Activated T-cell treated with anti-CD3 and anti-CD28 coated beads for 24 hours (primary cell): ENCODE results near the gene CHAC1.

Experiments
- DNase-seq: peaks from one replicate; pipeline ENCODE4 v3.0.0-alpha.2; 2020; ENCODE audit warnings: low read depth

CHAC1 gene

DNA sequence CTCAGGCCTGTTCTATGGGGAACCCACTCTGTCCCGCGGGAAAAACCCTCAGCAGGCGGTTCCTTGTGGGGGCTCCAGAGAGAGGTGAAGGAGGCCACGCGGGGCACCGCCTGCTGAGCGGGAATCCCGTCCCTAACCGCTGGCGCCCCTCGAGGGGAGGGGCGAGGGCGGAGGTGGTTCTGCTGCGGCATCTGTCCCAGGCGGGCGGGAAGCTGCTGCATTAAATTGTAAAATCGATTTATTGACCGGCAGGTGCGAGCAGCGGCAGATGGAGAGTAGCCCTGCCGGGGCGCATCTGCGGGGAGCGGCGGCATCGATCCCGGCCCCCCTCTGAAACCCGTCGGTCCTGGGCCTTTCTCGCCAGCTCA, 27.8 kb upstream of the CHAC1 start:
- DNase-seq, result no peak

DNA sequence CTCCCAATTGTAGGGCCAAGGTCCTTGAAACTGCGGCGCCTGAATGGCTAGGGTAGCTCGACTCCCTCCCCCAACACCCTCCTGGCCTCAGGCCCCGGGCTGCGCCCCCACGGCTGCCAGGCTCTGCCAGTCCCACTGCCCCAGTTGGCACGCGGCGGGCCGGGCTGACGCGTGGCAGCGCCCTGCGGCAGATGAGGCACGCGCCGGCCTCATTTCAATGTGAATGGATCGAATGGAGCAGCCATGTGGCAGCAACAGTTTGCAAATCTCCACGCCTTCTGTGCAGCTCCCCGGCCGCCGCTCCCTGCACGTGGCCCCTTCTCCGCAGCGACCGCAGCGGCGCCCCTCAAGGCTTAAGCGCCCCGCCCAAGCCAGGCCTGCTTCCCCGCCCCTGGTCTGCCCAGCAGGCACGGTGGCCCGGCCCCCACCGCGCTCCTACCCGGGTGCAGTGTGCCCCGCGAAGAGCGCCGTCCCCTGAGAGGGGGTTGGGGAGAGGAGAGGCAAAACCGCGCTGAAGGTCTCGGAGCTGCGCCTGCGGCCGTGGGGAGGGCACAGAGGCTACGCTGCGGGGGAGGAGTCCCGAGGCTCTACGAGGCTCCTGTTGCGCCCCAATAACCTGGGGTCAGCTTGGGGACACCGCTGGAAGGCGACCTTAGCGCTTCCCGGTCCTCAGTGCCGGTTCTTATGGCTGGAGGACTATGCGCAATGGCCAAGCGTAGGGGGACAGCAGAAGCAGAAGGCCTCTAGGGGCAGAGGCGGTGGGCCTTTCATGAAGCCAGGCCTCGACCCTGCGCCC, 27.2 kb upstream of the CHAC1 start:
- DNase-seq, result no peak

DNA sequence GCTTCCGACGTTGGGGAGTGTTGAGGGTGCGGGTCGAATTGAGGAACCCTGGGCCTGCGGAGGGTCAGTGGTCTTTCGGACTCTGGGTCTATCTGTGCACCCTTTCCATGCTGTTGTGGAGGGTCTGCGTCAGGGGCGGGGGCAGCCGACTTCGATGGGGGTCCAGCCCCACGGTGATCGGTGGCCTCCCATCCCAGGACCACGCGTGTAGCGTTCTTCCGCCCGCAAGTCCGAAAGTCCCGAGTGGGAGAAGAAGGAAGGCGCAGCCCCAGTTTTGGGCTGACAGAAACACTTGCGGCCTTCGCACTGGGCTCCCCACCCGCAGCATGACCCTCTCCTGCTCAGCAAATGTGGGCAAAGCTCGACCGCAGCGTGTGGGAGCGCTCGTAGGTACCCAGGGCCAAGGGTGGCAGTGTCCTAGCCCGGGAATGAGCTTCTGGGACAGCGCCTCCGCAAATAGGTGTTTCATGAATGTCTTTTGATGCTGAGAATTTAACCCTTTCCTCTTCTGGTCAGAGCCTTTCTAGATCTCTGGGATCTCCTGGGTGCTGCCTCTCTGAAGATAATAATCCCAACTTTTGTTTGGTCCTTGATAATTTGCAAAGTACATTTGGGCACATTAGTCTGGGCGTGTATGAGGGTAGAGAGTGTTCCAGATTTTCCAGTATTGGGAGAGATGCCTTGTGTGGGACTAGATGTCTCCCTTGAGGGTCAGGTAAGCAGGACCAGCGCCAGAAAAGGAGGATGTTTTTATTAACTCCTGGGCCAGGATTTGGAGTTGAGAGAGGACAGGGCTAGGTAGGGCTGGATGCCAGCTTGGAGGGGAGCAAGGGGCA, 26.4 kb upstream of the CHAC1 start:
- no peak for DNase-seq

DNA sequence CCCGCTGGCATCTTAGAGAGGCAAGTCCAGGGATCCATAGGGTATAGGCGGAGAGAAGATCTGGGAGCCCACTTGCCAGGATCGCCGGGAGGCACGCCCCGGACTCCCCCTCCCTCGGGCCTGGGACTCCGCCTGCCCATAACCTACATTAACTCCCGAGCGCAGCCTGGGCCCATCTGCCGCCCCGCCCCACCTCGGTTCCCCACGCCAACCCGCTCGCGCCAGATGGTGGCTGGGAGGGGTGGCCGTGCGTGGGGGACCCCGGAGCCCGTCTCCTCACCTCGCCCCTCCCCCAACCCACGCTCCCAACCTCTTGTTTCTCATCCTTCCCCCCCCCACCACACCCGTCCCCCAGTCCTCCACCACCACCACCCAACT, 25.8 kb upstream of the CHAC1 start:
- no peak for DNase-seq

DNA sequence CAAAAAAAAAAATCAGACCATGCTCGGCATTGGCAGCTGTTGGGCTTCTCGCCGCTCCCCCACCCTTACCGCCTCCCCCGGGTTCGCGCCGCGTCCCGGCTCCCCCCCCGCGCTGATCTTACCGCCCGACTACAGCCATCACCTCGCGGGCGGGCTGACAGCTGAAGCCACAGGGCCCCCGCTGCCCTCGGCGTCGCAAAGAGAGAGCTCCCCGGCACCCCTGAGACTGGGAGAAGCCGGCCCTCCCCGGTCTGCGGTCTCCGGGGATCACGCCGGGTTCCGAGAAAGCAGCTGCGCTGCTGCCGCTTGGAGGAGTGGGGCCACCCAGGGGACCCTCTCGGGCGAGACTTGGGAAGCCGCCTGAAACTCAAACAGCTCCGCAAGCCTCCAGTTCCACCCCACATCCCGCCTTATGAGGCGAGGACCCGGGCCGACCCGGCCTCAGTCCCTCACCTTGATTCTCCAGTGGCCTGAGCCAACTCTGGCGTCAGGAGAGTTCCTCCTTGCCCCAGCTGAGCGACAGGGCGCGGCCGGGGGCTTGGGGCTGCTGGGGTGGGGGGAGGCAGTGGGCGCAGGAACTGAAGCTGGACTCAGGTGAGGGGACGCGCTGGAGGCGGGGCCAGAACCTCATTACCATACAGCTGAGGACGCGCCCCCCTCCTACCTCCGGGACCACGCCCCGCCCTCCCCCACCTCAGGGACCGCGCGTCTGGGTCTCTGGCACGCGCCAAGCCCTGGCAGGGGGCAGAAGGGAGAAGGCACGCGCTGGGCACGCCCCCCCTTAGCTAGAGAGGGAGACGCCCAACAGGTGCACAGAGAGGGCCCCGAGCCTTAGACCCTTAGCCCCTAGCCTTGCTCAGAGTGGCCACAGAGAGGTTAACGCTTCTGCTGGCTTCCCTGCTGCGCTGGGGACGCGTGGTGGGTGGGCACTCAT, 25.1 kb upstream of the CHAC1 start:
- no peak for DNase-seq

DNA sequence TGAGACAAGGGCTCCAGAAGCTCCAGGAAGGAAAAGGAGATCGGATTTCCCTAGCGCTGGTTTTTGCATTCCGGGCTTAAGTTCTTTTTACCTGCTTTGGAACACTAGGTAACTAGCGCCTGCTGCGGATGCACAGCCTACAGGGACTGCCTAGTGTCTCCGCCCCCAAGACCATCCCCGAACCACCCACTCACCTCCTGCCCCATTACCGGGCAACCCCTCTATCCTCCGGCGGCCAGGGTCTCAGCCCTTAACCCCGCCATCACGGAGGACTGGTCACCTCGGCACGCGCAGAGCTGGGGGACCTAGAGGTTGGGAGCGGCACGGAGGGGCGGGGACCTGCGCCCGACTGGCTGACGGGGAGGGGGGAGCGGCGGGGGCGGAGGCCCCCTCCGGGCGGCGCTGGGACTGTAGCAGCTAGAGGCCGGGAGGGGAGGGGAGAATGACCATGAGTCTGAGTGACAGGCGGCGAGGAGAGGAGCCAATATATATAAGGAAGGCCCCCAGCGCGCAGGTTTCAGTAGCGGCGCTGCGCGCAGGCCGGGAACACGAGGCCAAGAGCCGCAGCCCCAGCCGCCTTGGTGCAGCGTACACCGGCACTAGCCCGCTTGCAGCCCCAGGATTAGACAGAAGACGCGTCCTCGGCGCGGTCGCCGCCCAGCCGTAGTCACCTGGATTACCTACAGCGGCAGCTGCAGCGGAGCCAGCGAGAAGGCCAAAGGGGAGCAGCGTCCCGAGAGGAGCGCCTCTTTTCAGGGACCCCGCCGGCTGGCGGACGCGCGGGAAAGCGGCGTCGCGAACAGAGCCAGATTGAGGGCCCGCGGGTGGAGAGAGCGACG, 24.2 kb upstream of the CHAC1 start, which contains the start of gene DLL4:
DLL4 (plus strand) TSS at position 520 of the 839 bp plus-strand sequence. CDS start 329 bp downstream, outside the sequence.
- DNase-seq, result no peak

DNA sequence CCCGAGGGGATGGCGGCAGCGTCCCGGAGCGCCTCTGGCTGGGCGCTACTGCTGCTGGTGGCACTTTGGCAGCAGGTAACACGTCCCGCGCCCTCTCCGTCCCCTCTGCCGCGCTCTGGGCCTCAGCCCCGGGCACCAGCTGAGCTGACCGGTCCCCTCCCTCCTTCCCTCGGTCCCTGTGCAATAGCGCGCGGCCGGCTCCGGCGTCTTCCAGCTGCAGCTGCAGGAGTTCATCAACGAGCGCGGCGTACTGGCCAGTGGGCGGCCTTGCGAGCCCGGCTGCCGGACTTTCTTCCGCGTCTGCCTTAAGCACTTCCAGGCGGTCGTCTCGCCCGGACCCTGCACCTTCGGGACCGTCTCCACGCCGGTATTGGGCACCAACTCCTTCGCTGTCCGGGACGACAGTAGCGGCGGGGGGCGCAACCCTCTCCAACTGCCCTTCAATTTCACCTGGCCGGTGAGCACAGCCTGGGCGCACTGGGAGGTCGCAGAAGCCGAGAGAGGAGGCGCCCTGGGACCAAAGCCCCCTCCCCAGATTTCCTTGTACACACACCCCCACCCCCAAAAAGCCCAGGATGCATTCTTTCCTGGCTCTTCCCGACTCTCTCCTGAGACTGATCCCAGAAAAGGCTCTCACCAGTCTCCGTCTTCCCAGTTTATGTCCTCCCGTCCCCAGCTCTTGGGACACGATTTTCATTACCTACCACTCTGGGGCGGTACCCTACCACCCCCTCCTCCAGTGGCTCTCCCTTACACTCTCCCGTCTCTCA, 23.4 kb upstream of the CHAC1 start:
- DNase-seq, result no peak

DNA sequence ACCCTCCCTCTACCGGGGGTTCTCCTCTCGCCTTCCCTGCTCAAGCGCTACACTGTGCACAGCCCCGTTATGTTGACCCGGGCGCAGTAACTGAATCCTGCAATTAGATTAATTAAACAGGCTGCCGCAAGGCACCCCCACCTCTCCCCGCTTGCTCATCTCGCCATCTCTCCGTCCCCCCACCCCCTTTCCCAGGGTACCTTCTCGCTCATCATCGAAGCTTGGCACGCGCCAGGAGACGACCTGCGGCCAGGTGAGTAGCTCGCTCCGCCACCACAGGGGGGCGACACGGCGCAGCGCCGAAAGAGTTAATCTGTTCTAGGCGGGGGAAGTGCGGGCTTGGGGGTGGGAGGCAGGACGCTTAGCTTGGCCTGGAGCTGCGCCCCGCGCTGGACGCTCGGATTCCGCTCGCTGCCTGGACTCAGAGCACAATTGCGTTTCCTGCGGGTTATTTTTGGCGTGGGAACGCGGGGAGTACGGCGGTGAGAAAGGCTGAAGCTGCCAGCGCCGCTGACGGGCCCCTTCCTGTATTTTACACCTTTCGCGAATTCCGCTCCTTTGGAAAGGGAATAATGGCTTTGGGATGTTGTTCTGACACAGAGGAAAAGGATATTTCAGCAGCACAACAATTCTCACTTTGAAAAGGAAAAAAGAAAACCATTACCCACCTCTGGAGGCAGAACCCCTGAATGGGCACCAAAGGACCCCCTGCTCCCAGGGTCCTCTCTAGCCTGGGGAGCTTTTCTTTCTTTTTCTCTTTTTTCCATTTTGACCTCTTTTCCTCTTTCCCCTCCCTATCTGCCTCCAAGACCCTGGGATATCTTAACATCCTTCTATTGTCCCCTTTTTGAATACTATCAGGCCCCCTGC, 22.6 kb upstream of the CHAC1 start:
- DNase-seq, result no peak

DNA sequence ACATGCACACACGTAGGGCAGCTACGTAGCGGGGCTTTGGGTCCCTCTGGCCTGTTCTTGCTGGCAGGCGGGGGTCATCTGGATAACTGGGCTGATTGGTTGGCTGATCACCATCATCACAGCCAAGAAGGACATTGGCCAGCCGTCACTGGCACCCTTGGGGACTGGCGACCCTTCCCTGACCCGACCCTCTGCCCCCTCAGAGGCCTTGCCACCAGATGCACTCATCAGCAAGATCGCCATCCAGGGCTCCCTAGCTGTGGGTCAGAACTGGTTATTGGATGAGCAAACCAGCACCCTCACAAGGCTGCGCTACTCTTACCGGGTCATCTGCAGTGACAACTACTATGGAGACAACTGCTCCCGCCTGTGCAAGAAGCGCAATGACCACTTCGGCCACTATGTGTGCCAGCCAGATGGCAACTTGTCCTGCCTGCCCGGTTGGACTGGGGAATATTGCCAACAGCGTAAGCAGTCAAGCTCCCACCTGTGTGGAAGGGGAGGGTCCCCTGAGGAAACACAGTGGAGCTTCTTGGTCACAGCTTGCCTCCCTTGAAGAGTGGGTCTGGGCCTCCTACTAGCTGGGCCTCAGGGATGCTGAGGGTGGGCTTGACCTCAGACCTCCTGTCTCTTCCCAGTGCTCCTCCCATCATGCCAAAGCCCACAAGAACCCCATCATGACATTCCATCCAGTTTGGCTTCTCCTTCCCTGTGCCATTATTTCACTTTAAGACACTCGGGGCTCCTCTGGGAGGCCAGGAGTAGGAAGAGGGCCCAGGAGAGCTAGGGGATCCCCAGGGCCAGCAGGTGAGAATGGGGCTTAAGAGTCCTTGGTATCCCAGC, 21.8 kb upstream of the CHAC1 start:
- no peak for DNase-seq

DNA sequence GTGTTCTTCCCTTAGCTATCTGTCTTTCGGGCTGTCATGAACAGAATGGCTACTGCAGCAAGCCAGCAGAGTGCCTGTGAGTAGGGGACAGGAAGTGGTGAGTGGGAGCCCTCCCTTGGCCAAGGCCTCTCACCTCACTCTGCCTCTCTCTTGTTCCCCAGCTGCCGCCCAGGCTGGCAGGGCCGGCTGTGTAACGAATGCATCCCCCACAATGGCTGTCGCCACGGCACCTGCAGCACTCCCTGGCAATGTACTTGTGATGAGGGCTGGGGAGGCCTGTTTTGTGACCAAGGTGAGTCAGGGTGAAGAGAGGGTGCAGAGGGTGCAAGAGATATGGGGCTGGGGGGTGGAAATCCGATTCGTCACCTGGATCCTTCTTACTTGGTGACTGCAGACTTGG, 21.1 kb upstream of the CHAC1 start:
- no peak for DNase-seq

DNA sequence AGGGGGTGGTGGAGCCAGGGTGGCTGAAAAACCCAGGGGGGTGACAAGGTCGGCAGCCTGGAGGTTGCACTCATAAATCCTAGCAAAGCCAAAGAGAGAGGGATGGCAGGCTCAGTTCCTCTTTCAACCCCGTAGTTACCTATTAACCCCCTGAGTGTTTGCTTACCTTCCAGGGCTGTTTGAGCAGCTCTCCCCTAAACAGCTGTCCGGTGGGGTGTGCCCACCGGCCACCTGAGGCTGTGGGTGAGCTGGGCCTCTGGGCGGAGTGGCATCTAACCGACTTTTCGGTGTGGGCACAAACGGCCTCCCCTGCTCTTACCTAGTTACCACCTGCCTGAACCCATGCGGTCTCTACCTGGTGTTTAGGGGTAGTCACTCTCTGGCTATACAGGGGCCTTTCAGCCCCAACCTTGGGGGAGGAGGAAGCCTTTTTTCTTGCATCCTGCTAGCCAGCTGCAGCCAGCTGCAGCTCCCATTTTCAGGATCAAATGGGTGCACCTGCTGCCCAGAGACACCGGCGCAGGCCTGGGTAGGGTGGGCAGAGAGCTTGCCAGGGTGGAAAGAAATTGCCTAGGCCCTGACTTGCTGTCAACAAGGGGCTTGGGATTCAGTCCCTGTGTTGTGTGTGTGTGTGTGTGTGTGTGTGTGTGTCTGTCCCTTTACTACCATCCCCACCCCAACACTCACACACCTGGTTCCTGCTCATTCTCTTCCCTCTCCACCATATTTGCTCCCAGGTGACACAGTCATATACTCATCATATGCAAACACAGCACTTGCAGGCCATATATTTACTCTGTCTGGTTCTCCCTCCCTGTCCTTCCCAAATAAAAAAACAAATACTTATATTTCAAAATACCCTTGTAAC, 20.4 kb upstream of the CHAC1 start:
- no peak for DNase-seq

DNA sequence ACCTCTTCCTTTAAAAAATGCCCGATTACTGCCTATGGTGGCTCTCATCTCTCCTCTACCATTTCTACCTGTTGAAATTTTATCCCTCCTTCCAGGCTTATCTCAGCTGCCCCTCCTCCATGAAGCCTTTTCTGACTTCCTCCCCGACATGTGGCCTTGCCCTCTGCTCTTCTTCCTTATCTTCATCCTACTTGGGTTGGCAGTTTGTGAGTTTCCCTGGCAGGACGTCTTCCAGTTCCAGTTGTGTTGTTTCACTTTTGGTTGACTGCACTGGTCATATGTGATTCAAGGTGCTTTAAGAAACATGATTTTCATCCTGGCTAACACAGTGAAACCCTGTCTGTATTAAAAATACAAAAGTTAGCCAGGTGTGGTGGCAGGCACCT, 19.8 kb upstream of the CHAC1 start:
- no peak for DNase-seq

DNA sequence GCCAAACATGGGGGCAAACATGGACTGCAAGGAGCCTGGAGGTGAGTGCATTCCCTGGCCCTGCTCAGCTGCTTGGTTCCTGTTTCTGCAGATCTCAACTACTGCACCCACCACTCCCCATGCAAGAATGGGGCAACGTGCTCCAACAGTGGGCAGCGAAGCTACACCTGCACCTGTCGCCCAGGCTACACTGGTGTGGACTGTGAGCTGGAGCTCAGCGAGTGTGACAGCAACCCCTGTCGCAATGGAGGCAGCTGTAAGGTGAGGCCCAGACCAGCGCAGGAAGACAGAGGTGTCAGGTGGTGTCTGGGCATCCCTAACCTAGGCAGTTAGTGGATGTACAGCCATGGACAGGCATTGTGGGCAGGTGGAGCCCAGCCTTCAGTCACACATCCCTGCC, 18.8 kb upstream of the CHAC1 start:
- DNase-seq, result no peak

DNA sequence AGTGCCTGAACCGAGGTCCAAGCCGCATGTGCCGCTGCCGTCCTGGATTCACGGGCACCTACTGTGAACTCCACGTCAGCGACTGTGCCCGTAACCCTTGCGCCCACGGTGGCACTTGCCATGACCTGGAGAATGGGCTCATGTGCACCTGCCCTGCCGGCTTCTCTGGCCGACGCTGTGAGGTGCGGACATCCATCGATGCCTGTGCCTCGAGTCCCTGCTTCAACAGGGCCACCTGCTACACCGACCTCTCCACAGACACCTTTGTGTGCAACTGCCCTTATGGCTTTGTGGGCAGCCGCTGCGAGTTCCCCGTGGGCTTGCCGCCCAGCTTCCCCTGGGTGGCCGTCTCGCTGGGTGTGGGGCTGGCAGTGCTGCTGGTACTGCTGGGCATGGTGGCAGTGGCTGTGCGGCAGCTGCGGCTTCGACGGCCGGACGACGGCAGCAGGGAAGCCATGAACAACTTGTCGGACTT, 17.0 kb upstream of the CHAC1 start:
- no peak for DNase-seq

DNA sequence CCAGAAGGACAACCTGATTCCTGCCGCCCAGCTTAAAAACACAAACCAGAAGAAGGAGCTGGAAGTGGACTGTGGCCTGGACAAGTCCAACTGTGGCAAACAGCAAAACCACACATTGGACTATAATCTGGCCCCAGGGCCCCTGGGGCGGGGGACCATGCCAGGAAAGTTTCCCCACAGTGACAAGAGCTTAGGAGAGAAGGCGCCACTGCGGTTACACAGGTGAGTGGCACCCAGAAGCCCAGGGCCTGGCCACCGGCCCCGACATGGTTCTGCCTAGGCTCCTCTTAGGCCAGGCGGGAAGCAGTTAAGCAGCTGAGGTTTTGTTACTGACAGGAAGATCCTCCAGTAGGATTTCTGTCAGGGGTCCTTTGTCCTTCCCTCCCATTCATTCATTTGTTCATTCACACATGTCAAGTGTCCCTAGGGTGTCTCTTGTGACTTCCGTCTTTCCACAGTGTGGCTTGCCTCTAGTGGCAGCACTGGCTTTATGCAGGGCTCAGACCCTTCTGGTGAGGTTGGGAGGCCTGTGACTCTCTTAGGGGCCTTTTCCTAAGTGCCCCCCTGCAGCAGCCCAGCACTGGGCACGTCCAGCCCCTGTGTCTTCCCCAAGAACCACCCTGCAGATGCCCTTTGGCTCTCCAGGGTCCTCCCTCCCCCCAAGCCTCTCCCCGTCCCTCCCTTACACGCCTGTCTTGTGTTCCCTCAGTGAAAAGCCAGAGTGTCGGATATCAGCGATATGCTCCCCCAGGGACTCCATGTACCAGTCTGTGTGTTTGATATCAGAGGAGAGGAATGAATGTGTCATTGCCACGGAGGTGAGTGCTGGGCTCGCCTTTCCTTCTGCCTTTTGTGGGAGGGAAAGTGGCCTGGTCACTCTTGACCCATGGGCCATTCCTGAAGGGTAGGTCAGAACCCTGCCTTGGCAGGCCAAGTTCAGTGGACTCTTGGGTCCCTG, 16.3 kb upstream of the CHAC1 start:
- no peak for DNase-seq

DNA sequence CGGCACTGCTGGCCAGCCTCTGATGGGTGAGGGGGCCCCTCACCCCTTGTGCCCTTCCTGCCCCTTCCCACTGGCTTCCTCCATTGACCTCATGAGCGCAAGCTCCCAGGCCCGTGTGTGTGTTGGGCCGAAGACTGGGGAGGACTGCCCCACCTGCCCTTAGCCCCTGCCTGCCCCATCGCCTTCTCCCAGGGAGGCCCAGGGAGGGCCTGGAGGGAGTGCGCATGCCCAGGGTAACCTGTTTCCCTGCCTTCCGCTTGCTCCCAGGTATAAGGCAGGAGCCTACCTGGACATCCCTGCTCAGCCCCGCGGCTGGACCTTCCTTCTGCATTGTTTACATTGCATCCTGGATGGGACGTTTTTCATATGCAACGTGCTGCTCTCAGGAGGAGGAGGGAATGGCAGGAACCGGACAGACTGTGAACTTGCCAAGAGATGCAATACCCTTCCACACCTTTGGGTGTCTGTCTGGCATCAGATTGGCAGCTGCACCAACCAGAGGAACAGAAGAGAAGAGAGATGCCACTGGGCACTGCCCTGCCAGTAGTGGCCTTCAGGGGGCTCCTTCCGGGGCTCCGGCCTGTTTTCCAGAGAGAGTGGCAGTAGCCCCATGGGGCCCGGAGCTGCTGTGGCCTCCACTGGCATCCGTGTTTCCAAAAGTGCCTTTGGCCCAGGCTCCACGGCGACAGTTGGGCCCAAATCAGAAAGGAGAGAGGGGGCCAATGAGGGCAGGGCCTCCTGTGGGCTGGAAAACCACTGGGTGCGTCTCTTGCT, 15.3 kb upstream of the CHAC1 start:
- DNase-seq, result no peak
